SK-N-SH (cell line): ENCODE measurements around the gene MAP3K3. TPM values are rescaled to one million over a fixed set of nuclear protein-coding genes. Genes with fewer than 3 reads are reported as not detected.

Source experiments
- CTCF ChIA-PET: fragments of 300-600, 350-600 bp; formaldehyde crosslinking; extraction: SDS; loops from one replicate; lab custom pipeline; 2021; lab: Yijun Ruan, JAX
- POLR2A ChIA-PET: fragments of 350-600 bp; sonication (Branson Sonifier 250); formaldehyde crosslinking; extraction: SDS; loops from one replicate; lab custom pipeline; 2020; ENCODE audit warnings: antibody characterized with exemption, inconsistent platforms; lab: Yijun Ruan, JAX
- DNase-seq: peaks from one replicate; pipeline ENCODE4 v3.0.0; 2012
- H2AFZ ChIP-seq: fragments of 200-600 bp; sonication (generic); 2 replicates; pipeline ENCODE4 v1.8.1; 2016; ENCODE audit warnings: antibody characterized with exemption, mild to moderate bottlenecking, low read depth
- H3F3A ChIP-seq: fragments of 200-600 bp; sonication (generic); replicated peaks from 2 replicates; pipeline ENCODE3; 2016; ENCODE audit warnings: antibody characterized with exemption, mild to moderate bottlenecking; ENCODE audit not compliant: insufficient read depth
- H3K27ac ChIP-seq, 2 experiments: fragments of 200-500 bp in 1 of 2; fragments of 200-600 bp in 1 of 2; sonication (Bioruptor generic) in 1 of 2; sonication (generic), shearing (Covaris generic) in 1 of 2; 2 replicates each; pipeline versions ENCODE4 v1.5.1 to v1.6.1; 2014 to 2016; ENCODE audit warnings: low read depth in 2 of 2, inconsistent platforms in 1 of 2, low read length in 1 of 2, mild to moderate bottlenecking in 1 of 2, mixed read lengths in 1 of 2
- H3K27me3 ChIP-seq: fragments of 200-600 bp; sonication (generic), shearing (Covaris generic); 2 replicates; pipeline ENCODE4 v1.6.1; 2016; ENCODE audit warnings: mixed run types; ENCODE audit not compliant: insufficient read depth
- H3K36me3 ChIP-seq, 2 experiments: fragments of 200-500 bp in 1 of 2; fragments of 200-600 bp in 1 of 2; sonication (Bioruptor generic) in 1 of 2; sonication (generic) in 1 of 2; replicated peaks in 1 of 2; 2 replicates each; pipeline versions ENCODE3 to v1.5.1; 2014 to 2016; ENCODE audit warnings: low read length in 1 of 2, mild to moderate bottlenecking in 1 of 2; ENCODE audit not compliant: insufficient read depth in 2 of 2, control insufficient read depth in 1 of 2
- H3K4me1 ChIP-seq, 2 experiments: fragments of 200-500 bp in 1 of 2; fragments of 200-600 bp in 1 of 2; sonication (Bioruptor generic) in 1 of 2; sonication (generic), shearing (Covaris generic) in 1 of 2; 2 replicates each; pipeline versions ENCODE4 v1.5.1 to v1.6.1; 2014 to 2016; ENCODE audit warnings: low read depth in 1 of 2, low read length in 1 of 2, mixed run types in 1 of 2; ENCODE audit not compliant: insufficient read depth in 2 of 2, control insufficient read depth in 1 of 2
- H3K4me2 ChIP-seq: fragments of 200-600 bp; sonication (generic), shearing (Covaris generic); 2 replicates; pipeline ENCODE4 v1.6.1; 2017; ENCODE audit warnings: mixed run types
- H3K4me3 ChIP-seq, 2 experiments: fragments of 200-500 bp in 1 of 2; fragments of 200-600 bp in 1 of 2; sonication (Bioruptor generic) in 1 of 2; sonication (generic), shearing (Covaris generic) in 1 of 2; 2 replicates each; pipeline versions ENCODE4 v1.5.1 to v1.8.1; 2014 to 2016; ENCODE audit warnings: low read depth in 2 of 2, inconsistent platforms in 1 of 2, low read length in 1 of 2, mild to moderate bottlenecking in 1 of 2, mixed read lengths in 1 of 2, moderate library complexity in 1 of 2
- H3K79me2 ChIP-seq: fragments of 200-600 bp; sonication (generic); 2 replicates; pipeline ENCODE4 v1.8.1; 2017; ENCODE audit warnings: mild to moderate bottlenecking; ENCODE audit not compliant: insufficient read depth
- H3K9ac ChIP-seq: fragments of 200-600 bp; sonication (generic); 2 replicates; pipeline ENCODE4 v1.6.1; 2017; ENCODE audit warnings: mixed run types
- H3K9me2 ChIP-seq: fragments of 200-600 bp; sonication (generic); 2 replicates; pipeline ENCODE4 v1.6.1; 2017; ENCODE audit warnings: mixed run types
- H3K9me3 ChIP-seq: fragments of 200-600 bp; sonication (generic); 2 replicates; pipeline ENCODE4 v1.6.1; 2017; ENCODE audit warnings: mixed run types, mild to moderate bottlenecking, moderate library complexity
- H4K20me1 ChIP-seq: fragments of 200-600 bp; sonication (generic); 2 replicates; pipeline ENCODE4 v1.6.1; 2017; ENCODE audit warnings: mild to moderate bottlenecking, mixed run types; ENCODE audit not compliant: insufficient read depth
- CHD2 ChIP-seq: fragments of 150-350 bp; IDR thresholded peaks from 2 replicates; pipeline ENCODE4 v1.6.1; 2018; ENCODE audit warnings: low read length; ENCODE audit not compliant: partially characterized antibody
- EP300 ChIP-seq, 2 experiments: IDR thresholded peaks; 2 replicates each; pipeline versions ENCODE4 v1.4.0 to v1.6.1; 2012; ENCODE audit warnings: borderline replicate concordance in 1 of 2, low read depth in 1 of 2, low read length in 1 of 2
- MEF2A ChIP-seq: IDR thresholded peaks from 2 replicates; pipeline ENCODE4 v1.4.0; 2012; ENCODE audit warnings: low read depth, borderline replicate concordance
- MXI1 ChIP-seq: IDR thresholded peaks from 2 replicates; pipeline ENCODE4 v1.6.1; 2012; ENCODE audit warnings: mild to moderate bottlenecking, low read depth, low read length, improper control_type of control experiment
- NFIC ChIP-seq: IDR thresholded peaks from 2 replicates; pipeline ENCODE4 v1.4.0; 2012; ENCODE audit warnings: borderline replicate concordance
- NRF1 ChIP-seq: IDR thresholded peaks from 2 replicates; pipeline ENCODE4 v1.6.1; 2012; ENCODE audit warnings: low read depth, mild to moderate bottlenecking, low read length
- POLR2AphosphoS5 ChIP-seq: IDR thresholded peaks from 2 replicates; pipeline ENCODE4 v1.6.1; 2012; ENCODE audit warnings: low read depth, low read length
- RFX5 ChIP-seq: IDR thresholded peaks from 2 replicates; pipeline ENCODE4 v1.6.1; 2012; ENCODE audit warnings: mild to moderate bottlenecking, improper control_type of control experiment, low read length
- RXRA ChIP-seq: IDR thresholded peaks from 2 replicates; pipeline ENCODE4 v1.4.0; 2012; ENCODE audit warnings: low read depth, mild to moderate bottlenecking, borderline replicate concordance
- SIN3A ChIP-seq: IDR thresholded peaks from 2 replicates; pipeline ENCODE4 v1.6.1; 2012; ENCODE audit warnings: low read depth, mild to moderate bottlenecking, low read length, moderate library complexity, borderline replicate concordance
- SMC3 ChIP-seq: IDR thresholded peaks from 2 replicates; pipeline ENCODE4 v1.6.1; 2012; ENCODE audit warnings: low read depth, low read length, improper control_type of control experiment
- TCF12 ChIP-seq: IDR thresholded peaks from 2 replicates; pipeline ENCODE4 v1.4.0; 2012
- WGBS: methylation state at CpG from one replicate; pipeline ENCODE4 v1.1.6; 2017; ENCODE audit warnings: low lambda C conversion rate; 5-methylcytosine and 5-hydroxymethylcytosine counted together
- polyA plus RNA-seq, 3 experiments: library from polyadenylated mRNA; depleted of rRNA; stranded (reverse); fragments of >200 nt; gene quantifications; 2 replicates each; pipeline ENCODE4 v1.2.3, GENCODE V29; 2012
- TF ChIP-seq, protein P1 (sequence below): fragments of 150-350 bp; IDR thresholded peaks from 2 replicates; pipeline ENCODE4 v1.6.1; 2016; ENCODE audit warnings: mild to moderate bottlenecking, low read depth, low read length
- TF ChIP-seq, protein P2 (sequence below): IDR thresholded peaks from 2 replicates; pipeline ENCODE4 v1.4.0; 2012; ENCODE audit warnings: low read depth
- TF ChIP-seq, protein P3 (sequence below): IDR thresholded peaks from 2 replicates; pipeline ENCODE4 v1.4.0; 2012; ENCODE audit warnings: low read depth, borderline replicate concordance
- TF ChIP-seq, protein P4 (sequence below): fragments of 150-350 bp; IDR thresholded peaks from 2 replicates; pipeline ENCODE4 v1.6.1; 2017; ENCODE audit warnings: antibody characterized with exemption, low read length, low read depth, borderline replicate concordance

The MAP3K3 gene
- polyA plus RNA-seq, 1 of the 3 experiments (the other 2 are of a cell fraction): 25.3 TPM

DNA sequence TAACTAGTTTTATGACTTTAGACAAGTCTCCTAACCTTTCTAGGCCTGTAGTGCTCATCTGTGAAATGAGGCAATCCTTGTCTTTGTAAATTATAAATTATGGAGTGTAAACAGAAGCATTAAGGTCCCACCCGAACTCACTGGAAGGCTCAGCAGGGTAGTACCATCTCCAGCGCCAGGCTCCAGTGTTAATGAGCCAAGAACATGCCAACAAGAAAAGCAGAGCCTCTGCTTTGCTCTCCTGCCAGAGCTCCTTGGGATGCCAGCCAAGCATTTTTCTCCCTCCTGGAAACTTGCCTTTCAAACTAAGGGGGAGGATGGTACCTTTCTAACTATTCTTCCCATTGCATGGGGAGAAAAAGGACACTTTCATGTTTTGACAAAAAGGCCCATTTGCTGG, 62.8 kb downstream of the MAP3K3 start:
- no peaks in the 10 kb centered on the region for H4K20me1 ChIP-seq
- H3K79me2 ChIP-seq: no peaks in the 10 kb centered on the region
- POLR2A ChIA-PET: interaction anchor here (0.6 to 1.3 kb wide), 2 partner anchors 13 to 104 kb away, joined by 3 to 6 read pairs; no protein-coding TSS in a partner anchor
- H3K4me2 ChIP-seq: no peak overlapping the region
- WGBS: 67% methylated on average over 2 of the region's 2 CpGs
- H3K9me3 ChIP-seq: no peaks in the 10 kb centered on the region
- peaks cover 43 to 46% of the 10 kb centered on the region in 2 experiments for H3K36me3 ChIP-seq
- no peak overlapping the region for H2AFZ ChIP-seq
- TF ChIP-seq NFIC: peak; percentile 37
- TF ChIP-seq, protein P1, sequence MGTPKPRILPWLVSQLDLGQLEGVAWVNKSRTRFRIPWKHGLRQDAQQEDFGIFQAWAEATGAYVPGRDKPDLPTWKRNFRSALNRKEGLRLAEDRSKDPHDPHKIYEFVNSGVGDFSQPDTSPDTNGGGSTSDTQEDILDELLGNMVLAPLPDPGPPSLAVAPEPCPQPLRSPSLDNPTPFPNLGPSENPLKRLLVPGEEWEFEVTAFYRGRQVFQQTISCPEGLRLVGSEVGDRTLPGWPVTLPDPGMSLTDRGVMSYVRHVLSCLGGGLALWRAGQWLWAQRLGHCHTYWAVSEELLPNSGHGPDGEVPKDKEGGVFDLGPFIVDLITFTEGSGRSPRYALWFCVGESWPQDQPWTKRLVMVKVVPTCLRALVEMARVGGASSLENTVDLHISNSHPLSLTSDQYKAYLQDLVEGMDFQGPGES: no peak
- TF ChIP-seq, all 33 proteins: peak for 1
- Histone ChIP-seq H3K9me2 (no peaks in the 10 kb centered on the region), H3K9ac (no peak overlapping the region), H3K4me3 (no peak overlapping the region), H3K27ac (peak overlapping the region in 1 of 2 experiments; percentile 25; a peak in 1 of 4 replicates), H3K4me1 (peaks cover 0 to 13% of the 10 kb centered on the region in 2 experiments; a peak in 2 of 4 replicates), H3F3A (no peaks in the 10 kb centered on the region), H3K27me3 (no peaks in the 10 kb centered on the region)
- CTCF ChIA-PET: interaction anchor here (1.1 to 17.5 kb wide), 4 partner anchors 5 to 259 kb away, joined by 3 to 233 read pairs (median 120); no protein-coding TSS in a partner anchor
- no peak for DNase-seq

DNA sequence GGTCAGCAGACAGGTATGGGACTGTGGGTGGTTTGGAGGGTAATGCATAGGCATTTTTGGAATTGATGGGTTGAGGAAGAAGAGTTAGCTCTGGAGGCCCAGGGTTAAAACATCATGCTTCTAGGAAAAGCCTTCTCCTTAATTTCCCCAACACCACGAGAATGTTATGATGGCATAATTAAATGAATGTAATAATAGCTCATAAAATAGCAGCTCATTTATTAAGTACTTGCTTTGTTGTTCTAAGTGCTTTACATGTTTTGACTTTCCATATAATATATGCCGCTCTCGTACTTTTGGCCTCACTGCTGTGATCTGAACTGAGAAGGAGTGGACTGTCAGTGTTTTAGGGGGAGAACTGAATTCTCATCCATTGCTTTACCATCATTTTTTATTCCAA, 63.4 kb downstream of the MAP3K3 start:
- 96% methylated on average over 3 of the region's 3 CpGs for WGBS
- no peaks in the 10 kb centered on the region for H3K9me3 ChIP-seq
- no peaks in the 10 kb centered on the region for H3F3A ChIP-seq
- ChIA-PET POLR2A (interaction anchor here (0.6 to 1.3 kb wide), 2 partner anchors 13 to 103 kb away, joined by 3 to 6 read pairs; no protein-coding TSS in a partner anchor), CTCF (interaction anchor here (0.5 to 17.5 kb wide), 5 partner anchors 5 to 260 kb away, joined by 3 to 233 read pairs (median 6); no protein-coding TSS in a partner anchor)
- peak overlapping the region in 1 of 2 experiments; percentile 25; a peak in 1 of 4 replicates for H3K27ac ChIP-seq
- peaks cover 49 to 50% of the 10 kb centered on the region in 2 experiments for H3K36me3 ChIP-seq
- no peak overlapping the region for H2AFZ ChIP-seq
- H3K4me2 ChIP-seq: no peak overlapping the region
- no peaks in the 10 kb centered on the region for H4K20me1 ChIP-seq
- no peak for DNase-seq
- no peak for TF ChIP-seq MEF2A
- TF ChIP-seq, protein P2, sequence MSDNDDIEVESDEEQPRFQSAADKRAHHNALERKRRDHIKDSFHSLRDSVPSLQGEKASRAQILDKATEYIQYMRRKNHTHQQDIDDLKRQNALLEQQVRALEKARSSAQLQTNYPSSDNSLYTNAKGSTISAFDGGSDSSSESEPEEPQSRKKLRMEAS: no peak
- no peak for TF ChIP-seq CHD2
- H3K4me1 ChIP-seq: peaks cover 0 to 12% of the 10 kb centered on the region in 2 experiments; a peak in 2 of 4 replicates
- H3K9me2 ChIP-seq: no peaks in the 10 kb centered on the region
- no peak overlapping the region for H3K4me3 ChIP-seq
- no peaks in the 10 kb centered on the region for H3K79me2 ChIP-seq
- no peak overlapping the region for H3K9ac ChIP-seq
- no peaks in the 10 kb centered on the region for H3K27me3 ChIP-seq

DNA sequence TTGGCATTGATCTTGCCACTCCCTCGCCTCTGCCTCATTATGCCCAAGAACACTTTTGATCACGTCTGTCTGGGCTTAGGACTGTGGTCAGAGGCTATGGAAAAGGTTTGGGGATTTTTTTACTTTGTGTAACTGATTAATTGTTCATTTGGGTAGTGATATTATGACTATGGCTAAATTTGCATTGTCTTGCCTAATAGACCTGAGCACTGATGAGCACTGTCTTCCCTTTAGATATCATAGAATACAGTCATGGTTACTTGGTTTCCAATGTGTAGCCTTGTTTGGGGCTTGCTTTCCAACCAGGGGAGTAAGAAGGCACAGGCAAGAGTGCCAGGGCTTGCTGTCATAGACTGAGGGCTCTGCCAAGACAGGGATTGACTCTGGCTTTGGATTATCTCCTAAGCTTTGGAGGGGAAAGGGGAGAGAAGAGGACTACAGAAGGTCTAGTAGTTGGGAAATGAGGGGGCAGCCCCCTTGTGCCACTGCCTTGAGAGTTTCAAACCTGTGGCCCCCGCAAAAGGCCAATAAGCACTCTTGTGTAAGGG, 64.0 kb downstream of the MAP3K3 start:
- peaks cover 0 to 7% of the 10 kb centered on the region in 2 experiments; a peak in 2 of 4 replicates for H3K4me1 ChIP-seq
- H3K9ac ChIP-seq: no peak overlapping the region
- no peak overlapping the region for H2AFZ ChIP-seq
- no peak overlapping the region for H3K27ac ChIP-seq
- no peak for DNase-seq
- ChIA-PET POLR2A (interaction anchor here (1.3 kb wide), 1 partner anchor 12 kb away, joined by 3 read pairs; no protein-coding TSS in a partner anchor), CTCF (interaction anchor here (1.1 to 17.5 kb wide), 4 partner anchors 6 to 260 kb away, joined by 3 to 233 read pairs (median 120); no protein-coding TSS in a partner anchor)
- peaks cover 55% of the 10 kb centered on the region in 2 experiments for H3K36me3 ChIP-seq
- H3K27me3 ChIP-seq: no peaks in the 10 kb centered on the region
- H4K20me1 ChIP-seq: no peaks in the 10 kb centered on the region
- H3F3A ChIP-seq: no peaks in the 10 kb centered on the region
- WGBS: 89% methylated on average over 3 of the region's 3 CpGs
- no peak overlapping the region for H3K4me3 ChIP-seq
- H3K4me2 ChIP-seq: no peak overlapping the region
- H3K79me2 ChIP-seq: no peaks in the 10 kb centered on the region
- no peaks in the 10 kb centered on the region for H3K9me2 ChIP-seq
- no peaks in the 10 kb centered on the region for H3K9me3 ChIP-seq
- TF ChIP-seq NRF1 (no peak), RFX5 (no peak), MEF2A (no peak), EP300 (IDR thresholded peaks at IDR 0.05; ENCODE audit: borderline replicate concordance in 1 of 2, low read depth in 1 of 2, low read length in 1 of 2) (no peak), SIN3A (no peak), RXRA (no peak), TCF12 (no peak), SMC3 (no peak), NFIC (no peak), POLR2AphosphoS5 (no peak), MXI1 (no peak)
- TF ChIP-seq, protein P3, sequence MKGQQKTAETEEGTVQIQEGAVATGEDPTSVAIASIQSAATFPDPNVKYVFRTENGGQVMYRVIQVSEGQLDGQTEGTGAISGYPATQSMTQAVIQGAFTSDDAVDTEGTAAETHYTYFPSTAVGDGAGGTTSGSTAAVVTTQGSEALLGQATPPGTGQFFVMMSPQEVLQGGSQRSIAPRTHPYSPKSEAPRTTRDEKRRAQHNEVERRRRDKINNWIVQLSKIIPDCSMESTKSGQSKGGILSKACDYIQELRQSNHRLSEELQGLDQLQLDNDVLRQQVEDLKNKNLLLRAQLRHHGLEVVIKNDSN: no peak
- TF ChIP-seq, protein P4, sequence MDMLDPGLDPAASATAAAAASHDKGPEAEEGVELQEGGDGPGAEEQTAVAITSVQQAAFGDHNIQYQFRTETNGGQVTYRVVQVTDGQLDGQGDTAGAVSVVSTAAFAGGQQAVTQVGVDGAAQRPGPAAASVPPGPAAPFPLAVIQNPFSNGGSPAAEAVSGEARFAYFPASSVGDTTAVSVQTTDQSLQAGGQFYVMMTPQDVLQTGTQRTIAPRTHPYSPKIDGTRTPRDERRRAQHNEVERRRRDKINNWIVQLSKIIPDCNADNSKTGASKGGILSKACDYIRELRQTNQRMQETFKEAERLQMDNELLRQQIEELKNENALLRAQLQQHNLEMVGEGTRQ: no peak
